DOHH2 (cell line): ENCODE data around the gene TSPAN33.
A peak's percentile ranks its signal among the peaks of the same experiment; 100 is the strongest.

Experiments used
- H3F3A ChIP-seq: fragments of 200-600 bp; sonication (generic), shearing (Covaris generic); 2 replicates; pipeline ENCODE4 v1.6.0; 2016; ENCODE audit warnings: antibody characterized with exemption, mild to moderate bottlenecking; ENCODE audit not compliant: control insufficient read depth, insufficient read depth
- H3K27ac ChIP-seq: fragments of 200-600 bp; sonication (generic); 2 replicates; pipeline ENCODE4 v1.5.1; 2014; ENCODE audit warnings: low read depth, mild to moderate bottlenecking, low read length, moderate library complexity
- H3K27me3 ChIP-seq: fragments of 200-600 bp; sonication (generic); 2 replicates; pipeline ENCODE4 v1.6.1; 2014; ENCODE audit warnings: mild to moderate bottlenecking, low read length, mixed read lengths; ENCODE audit not compliant: control insufficient read depth
- H3K36me3 ChIP-seq: fragments of 200-600 bp; sonication (generic); 2 replicates; pipeline ENCODE4 v1.6.1; 2014; ENCODE audit warnings: mild to moderate bottlenecking, low read length, moderate library complexity, mixed read lengths; ENCODE audit not compliant: control insufficient read depth
- H3K4me1 ChIP-seq: fragments of 200-600 bp; sonication (generic); 2 replicates; pipeline ENCODE4 v1.6.1; 2014; ENCODE audit warnings: mild to moderate bottlenecking, low read length, mixed read lengths; ENCODE audit not compliant: control insufficient read depth
- H3K4me2 ChIP-seq: fragments of 200-600 bp; sonication (generic); 2 replicates; pipeline ENCODE4 v1.6.0; 2014; ENCODE audit warnings: mild to moderate bottlenecking, low read length, moderate library complexity
- H3K4me3 ChIP-seq: fragments of 200-600 bp; sonication (generic); 2 replicates; pipeline ENCODE4 v1.5.1; 2014; ENCODE audit warnings: mild to moderate bottlenecking, low read length, mixed read lengths
- H3K79me2 ChIP-seq: fragments of 200-600 bp; sonication (generic); 2 replicates; pipeline ENCODE4 v1.6.1; 2014; ENCODE audit warnings: mild to moderate bottlenecking, low read length, mixed read lengths; ENCODE audit not compliant: control insufficient read depth
- H3K9me2 ChIP-seq: fragments of 200-600 bp; sonication (generic); replicated peaks from 2 replicates; pipeline ENCODE4 v1.6.1; 2014; ENCODE audit warnings: mild to moderate bottlenecking, low read length, mixed read lengths; ENCODE audit not compliant: control insufficient read depth
- H3K9me3 ChIP-seq: fragments of 200-600 bp; sonication (generic); 2 replicates; pipeline ENCODE4 v1.6.1; 2014; ENCODE audit warnings: antibody characterized with exemption, low read length, mixed read lengths; ENCODE audit not compliant: control insufficient read depth, insufficient read depth
- H4K20me1 ChIP-seq: fragments of 200-600 bp; sonication (generic); 2 replicates; pipeline ENCODE4 v1.6.0; 2014; ENCODE audit warnings: low read depth, mild to moderate bottlenecking, antibody characterized with exemption, low read length, moderate library complexity; ENCODE audit not compliant: control insufficient read depth, insufficient read depth
- CTCF ChIP-seq: fragments of 200-600 bp; sonication (generic); IDR thresholded peaks from one replicate; pipeline ENCODE4 v1.5.1; 2014; ENCODE audit warnings: antibody characterized with exemption, mild to moderate bottlenecking, low read depth, low read length; ENCODE audit not compliant: poor library complexity, severe bottlenecking
- EZH2phosphoT487 ChIP-seq: fragments of 200-600 bp; sonication (generic); IDR thresholded peaks from 2 replicates; pipeline ENCODE4 v1.6.1; 2017; ENCODE audit warnings: borderline replicate concordance, mild to moderate bottlenecking, antibody characterized with exemption, low read length, moderate library complexity, mixed read lengths

TSPAN33 gene

GRCh38 chr7:129208667-129209066 lies 64.2 kb downstream of the TSPAN33 start:
- Histone ChIP-seq H3K27me3 (no peaks in the 10 kb centered on the region), H3K9me3 (no peaks in the 10 kb centered on the region), H3K36me3 (no peaks in the 10 kb centered on the region), H3K27ac (no peak overlapping the region), H4K20me1 (no peaks in the 10 kb centered on the region), H3K79me2 (no peaks in the 10 kb centered on the region), H3K4me3 (no peak overlapping the region), H3K4me1 (peaks cover 10% of the 10 kb centered on the region), H3K4me2 (no peak overlapping the region), H3F3A (no peaks in the 10 kb centered on the region), H3K9me2 (no peaks in the 10 kb centered on the region)
- TF ChIP-seq EZH2phosphoT487 (no peak), CTCF (no peak)

- H3K4me1 ChIP-seq, result peaks cover 12% of the 10 kb centered on the region
- H3K4me2 ChIP-seq, result no peak overlapping the region
- H3K9me3 ChIP-seq, result no peaks in the 10 kb centered on the region
- no peak overlapping the region for H3K27ac ChIP-seq
- H3K79me2 ChIP-seq, result no peaks in the 10 kb centered on the region
- no peaks in the 10 kb centered on the region for H3K9me2 ChIP-seq
- no peaks in the 10 kb centered on the region for H3F3A ChIP-seq
- no peak overlapping the region for H3K4me3 ChIP-seq
- TF ChIP-seq CTCF (no peak), EZH2phosphoT487 (no peak)
- no peaks in the 10 kb centered on the region for H3K36me3 ChIP-seq
- no peaks in the 10 kb centered on the region for H4K20me1 ChIP-seq
- H3K27me3 ChIP-seq, result no peaks in the 10 kb centered on the region
These were observed 64.8 kb downstream of the TSPAN33 start for GRCh38 chr7:129209067-129209926.

- no peak overlapping the region for H3K27ac ChIP-seq
- TF ChIP-seq EZH2phosphoT487 (no peak), CTCF (peak; percentile 97)
- H3K36me3 ChIP-seq, result no peaks in the 10 kb centered on the region
These were observed 65.9 kb downstream of the TSPAN33 start for GRCh38 chr7:129210256-129210988.

More at GRCh38 chr7:129210256-129210988, 65.9 kb downstream of the TSPAN33 start:
- Histone ChIP-seq H4K20me1 (no peaks in the 10 kb centered on the region), H3K9me3 (no peaks in the 10 kb centered on the region), H3K9me2 (no peaks in the 10 kb centered on the region), H3K4me3 (no peak overlapping the region), H3F3A (no peaks in the 10 kb centered on the region), H3K4me2 (no peak overlapping the region), H3K27me3 (no peaks in the 10 kb centered on the region), H3K79me2 (no peaks in the 10 kb centered on the region), H3K4me1 (peaks cover 12% of the 10 kb centered on the region)
